Sigmoid colon (tissue), 7 donors: Measurements from ENCODE around the gene SLITRK3. TPM values are rescaled to one million over a fixed set of nuclear protein-coding genes. Genes with fewer than 3 reads are reported as not detected.

Experiments used
- DNase-seq: peaks from one replicate; pipeline ENCODE4 v3.0.0-alpha.2; 2019
- H3K27ac ChIP-seq, 4 donors: fragments of 200-600 bp; sonication (generic); one replicate each; pipeline ENCODE4 v1.5.1; 2016 to 2019; ENCODE audit warnings: mild to moderate bottlenecking in 1 of 4
- H3K27me3 ChIP-seq, 3 donors: fragments of 200-600 bp; sonication (generic); one replicate each; pipeline ENCODE4 v1.5.1; 2019; ENCODE audit warnings: mild to moderate bottlenecking in 1 of 3
- H3K36me3 ChIP-seq, 4 donors: fragments of 200-600 bp; sonication (generic); one replicate each; pipeline ENCODE4 v1.5.1; 2016 to 2019
- H3K4me1 ChIP-seq, 4 donors: fragments of 200-600 bp; sonication (generic); one replicate each; pipeline ENCODE4 v1.5.1; 2017 to 2019
- H3K4me3 ChIP-seq, 4 donors: fragments of 200-600 bp; sonication (generic); one replicate each; pipeline ENCODE4 v1.5.1; 2017 to 2019; ENCODE audit warnings: mild to moderate bottlenecking in 2 of 4, moderate library complexity in 1 of 4
- H3K9me3 ChIP-seq, 4 donors: fragments of 200-600 bp in 3 of 4; sonication (generic) in 3 of 4; one replicate each; pipeline versions ENCODE4 v1.5.1 to v1.6.1; 2013 to 2019
- CTCF ChIP-seq, 4 experiments: fragments of 450-650 bp in 3 of 4; fragments of 200-600 bp in 1 of 4; IDR thresholded peaks; one replicate each; pipeline ENCODE4 v1.5.1; 2016 to 2019; ENCODE audit warnings: antibody characterized with exemption in 4 of 4, mild to moderate bottlenecking in 3 of 4, moderate library complexity in 2 of 4
- EP300 ChIP-seq, 4 donors: sonication (generic); formaldehyde crosslinking; IDR thresholded peaks; one replicate each; pipeline ENCODE4 v1.6.1; 2017; ENCODE audit warnings: antibody characterized with exemption in 4 of 4
- POLR2A ChIP-seq, 2 donors: fragments of 450-650 bp; IDR thresholded peaks; one replicate each; pipeline ENCODE4 v1.6.1; 2016; ENCODE audit warnings: antibody characterized with exemption in 2 of 2, mild to moderate bottlenecking in 2 of 2, moderate library complexity in 2 of 2
- POLR2AphosphoS5 ChIP-seq, 4 donors: sonication (generic); formaldehyde crosslinking; IDR thresholded peaks; one replicate each; pipeline ENCODE4 v1.6.1; 2017; ENCODE audit warnings: antibody characterized with exemption in 4 of 4
- WGBS, 2 donors: extraction: QIAGEN DNeasy Blood & Tissue Kit; methylation state at CpG; one replicate each; pipeline ENCODE4 v1.1.7; 2013; 5-methylcytosine and 5-hydroxymethylcytosine counted together
- intact Hi-C: fragments of 100-400 bp; cut with DNase I; formaldehyde crosslinking; loops from one replicate; pipeline ENCODE4 v1.15.1; 2023
- polyA plus RNA-seq, 3 donors: library from polyadenylated mRNA; stranded (reverse); fragments of 200-250 nt; gene quantifications; one replicate each; pipeline ENCODE4 v1.2.3, GENCODE V29; 2013
- total RNA-seq, 4 donors: library from RNA; depleted of rRNA; stranded (reverse); fragments of >200 nt; gene quantifications; one replicate each; pipeline ENCODE4 v1.1.0, GENCODE V29; 2016
- donor health status: healthy with polysubstance abuse.
- donor health status: Bipolar disorder and iron deficiency.
- donor health status: healthy.

Gene SLITRK3
- total and polyA plus RNA-seq, 7 donors = 0.66 to 12.5 (median 5.6) TPM; not detected in 2

GRCh38 chr3:165188452-165188851 lies 7.7 kb downstream of the SLITRK3 start:
- TF ChIP-seq POLR2AphosphoS5 (IDR thresholded peaks at IDR 0.05) = no peak
- no peak for TF ChIP-seq EP300 (IDR thresholded peaks at IDR 0.05)
- TF ChIP-seq POLR2A (IDR thresholded peaks at IDR 0.05) = no peak
- TF ChIP-seq CTCF (IDR thresholded peaks at IDR 0.05) = no peak
- Histone ChIP-seq H3K9me3 (no peaks in the 10 kb centered on the region), H3K36me3 (no peaks in the 10 kb centered on the region), H3K27me3 (peaks cover 0 to 11% (median 0%) of the 10 kb centered on the region in 3 donors), H3K27ac (no peak overlapping the region), H3K4me1 (peaks cover 0 to 6% (median under 1%) of the 10 kb centered on the region in 4 donors), H3K4me3 (no peak overlapping the region)
- 92 to 93% methylated on average over 12 of the region's 12 CpGs for WGBS, 2 donors
- no peak for DNase-seq
- intact Hi-C loops = no loop called here

GRCh38 chr3:165185707-165186327 lies 10.4 kb downstream of the SLITRK3 start:
- intact Hi-C loops = no loop called here
- Histone ChIP-seq H3K36me3 (no peaks in the 10 kb centered on the region), H3K27me3 (no peaks in the 10 kb centered on the region), H3K4me1 (no peaks in the 10 kb centered on the region), H3K27ac (no peak overlapping the region), H3K4me3 (no peak overlapping the region), H3K9me3 (no peaks in the 10 kb centered on the region)
- DNase-seq = peak; percentile 66
- TF ChIP-seq POLR2AphosphoS5 (IDR thresholded peaks at IDR 0.05) = no peak
- TF ChIP-seq EP300 (IDR thresholded peaks at IDR 0.05) = no peak
- no peak for TF ChIP-seq POLR2A (IDR thresholded peaks at IDR 0.05)
- TF ChIP-seq CTCF (IDR thresholded peaks at IDR 0.05) = peak in 3 of 4 experiments; percentile 65 to 80 (median 67)
- WGBS, 2 donors = 14 to 20% methylated on average over 8 of the region's 8 CpGs

- WGBS, 2 donors = 52 to 83% methylated on average over 1 of the region's 1 CpG
- Histone ChIP-seq H3K9me3 (no peaks in the 10 kb centered on the region), H3K4me1 (no peaks in the 10 kb centered on the region), H3K36me3 (no peaks in the 10 kb centered on the region), H3K27ac (no peak overlapping the region), H3K4me3 (no peak overlapping the region), H3K27me3 (no peaks in the 10 kb centered on the region)
- intact Hi-C loops = no loop called here
- TF ChIP-seq POLR2A (IDR thresholded peaks at IDR 0.05) = no peak
- no peak for TF ChIP-seq EP300 (IDR thresholded peaks at IDR 0.05)
- no peak for TF ChIP-seq CTCF (IDR thresholded peaks at IDR 0.05)
- TF ChIP-seq POLR2AphosphoS5 (IDR thresholded peaks at IDR 0.05) = no peak
- DNase-seq = no peak
Observed at GRCh38 chr3:165181556-165181955, 14.6 kb downstream of the SLITRK3 start.

GRCh38 chr3:165170236-165170635 lies 25.9 kb downstream of the SLITRK3 start:
- DNase-seq = no peak
- no peak for TF ChIP-seq POLR2A (IDR thresholded peaks at IDR 0.05)
- TF ChIP-seq POLR2AphosphoS5 (IDR thresholded peaks at IDR 0.05) = no peak
- TF ChIP-seq CTCF (IDR thresholded peaks at IDR 0.05) = no peak
- TF ChIP-seq EP300 (IDR thresholded peaks at IDR 0.05) = no peak
- intact Hi-C loops = no loop called here
- H3K9me3 ChIP-seq = no peaks in the 10 kb centered on the region
- H3K27me3 ChIP-seq = no peaks in the 10 kb centered on the region
- no peak overlapping the region for H3K27ac ChIP-seq
- H3K4me1 ChIP-seq = no peaks in the 10 kb centered on the region
- no peak overlapping the region for H3K4me3 ChIP-seq
- WGBS, 2 donors = 89 to 93% methylated on average over 3 of the region's 3 CpGs
- H3K36me3 ChIP-seq = no peaks in the 10 kb centered on the region

GRCh38 chr3:165169368-165169767 lies 26.8 kb downstream of the SLITRK3 start:
- Histone ChIP-seq H3K27ac (no peak overlapping the region), H3K4me3 (no peak overlapping the region), H3K36me3 (no peaks in the 10 kb centered on the region), H3K4me1 (no peaks in the 10 kb centered on the region), H3K27me3 (no peaks in the 10 kb centered on the region), H3K9me3 (no peaks in the 10 kb centered on the region)
- WGBS, 2 donors = 93 to 94% methylated on average over 6 of the region's 6 CpGs
- TF ChIP-seq POLR2A (IDR thresholded peaks at IDR 0.05) = no peak
- no peak for TF ChIP-seq CTCF (IDR thresholded peaks at IDR 0.05)
- no peak for TF ChIP-seq EP300 (IDR thresholded peaks at IDR 0.05)
- no peak for TF ChIP-seq POLR2AphosphoS5 (IDR thresholded peaks at IDR 0.05)
- DNase-seq = no peak
- intact Hi-C loops = no loop called here
